Mesenchymal stem cell (in vitro differentiated cells and primary cell): ENCODE measurements around the gene C1orf174.

ENCODE experiments used
- DNase-seq: peaks from one replicate; pipeline ENCODE4 v3.0.0-alpha.2; 2013
- H2AFZ ChIP-seq: one replicate; pipeline ENCODE4 v1.6.1; 2013; ENCODE audit warnings: low read depth, mild to moderate bottlenecking, control low read depth, inconsistent platforms, low read length, moderate library complexity
- H2AK5ac ChIP-seq: 2 replicates; pipeline ENCODE4 v1.6.1; 2013; ENCODE audit warnings: low read length, moderate library complexity, mild to moderate bottlenecking, inconsistent platforms; ENCODE audit not compliant: severe bottlenecking
- H2BK120ac ChIP-seq: one replicate; pipeline ENCODE4 v1.6.1; 2013; ENCODE audit warnings: low read depth, mild to moderate bottlenecking, inconsistent platforms, low read length, moderate library complexity
- H2BK12ac ChIP-seq, 2 experiments: one replicate each; pipeline ENCODE4 v1.6.1; 2013; ENCODE audit warnings: inconsistent platforms in 2 of 2, low read length in 2 of 2, mild to moderate bottlenecking in 2 of 2, moderate library complexity in 2 of 2, control low read depth in 1 of 2
- H2BK15ac ChIP-seq: one replicate; pipeline ENCODE4 v1.6.1; 2013; ENCODE audit warnings: mild to moderate bottlenecking, low read depth, inconsistent platforms; ENCODE audit not compliant: poor library complexity, severe bottlenecking
- H2BK5ac ChIP-seq: 2 replicates; pipeline ENCODE4 v1.6.1; 2013; ENCODE audit warnings: low read depth, mild to moderate bottlenecking, low read length, control low read depth, inconsistent platforms; ENCODE audit not compliant: poor library complexity, severe bottlenecking
- H3K14ac ChIP-seq, 2 experiments: one replicate each; pipeline ENCODE4 v1.6.1; 2013; ENCODE audit warnings: inconsistent platforms in 2 of 2, low read length in 2 of 2, control low read depth in 1 of 2, mild to moderate bottlenecking in 1 of 2, moderate library complexity in 1 of 2
- H3K18ac ChIP-seq, 2 experiments: one replicate each; pipeline ENCODE4 v1.6.1; 2013; ENCODE audit warnings: inconsistent platforms in 2 of 2, low read length in 2 of 2, control low read depth in 1 of 2, low read depth in 1 of 2, mild to moderate bottlenecking in 1 of 2
- H3K23ac ChIP-seq, 2 experiments: one replicate each; pipeline ENCODE4 v1.6.1; 2013; ENCODE audit warnings: inconsistent platforms in 2 of 2, low read length in 2 of 2, mild to moderate bottlenecking in 2 of 2, moderate library complexity in 2 of 2, control low read depth in 1 of 2
- H3K27ac ChIP-seq: 2 replicates; pipeline ENCODE4 v1.5.1; 2013; ENCODE audit warnings: mild to moderate bottlenecking, moderate library complexity, low read length, control low read depth, inconsistent platforms; ENCODE audit not compliant: poor library complexity, severe bottlenecking
- H3K27me3 ChIP-seq, 2 experiments: 2 replicates each; pipeline versions ENCODE4 v1.6.1 to v1.7.0; 2013; ENCODE audit warnings: low read length in 2 of 2, mild to moderate bottlenecking in 2 of 2, moderate library complexity in 2 of 2, control low read depth in 1 of 2, inconsistent platforms in 1 of 2; ENCODE audit not compliant: control insufficient read depth in 1 of 2, insufficient read depth in 1 of 2
- H3K36me3 ChIP-seq, 2 experiments: 2 replicates each; pipeline versions ENCODE4 v1.6.1 to v1.7.0; 2013; ENCODE audit warnings: low read length in 2 of 2, control low read depth in 1 of 2, inconsistent platforms in 1 of 2, low read depth in 1 of 2, mild to moderate bottlenecking in 1 of 2; ENCODE audit not compliant: insufficient read depth in 2 of 2, control insufficient read depth in 1 of 2
- H3K4ac ChIP-seq, 2 experiments: one replicate each; pipeline ENCODE4 v1.6.1; 2013; ENCODE audit warnings: inconsistent platforms in 2 of 2, low read length in 2 of 2, mild to moderate bottlenecking in 2 of 2, moderate library complexity in 2 of 2, control low read depth in 1 of 2, low read depth in 1 of 2
- H3K4me1 ChIP-seq: 2 replicates; pipeline ENCODE4 v1.6.1; 2013; ENCODE audit warnings: low read depth, low read length, control low read depth; ENCODE audit not compliant: control insufficient read depth, insufficient read depth
- H3K4me2 ChIP-seq: 2 replicates; pipeline ENCODE4 v1.6.1; 2013; ENCODE audit warnings: low read length, mild to moderate bottlenecking, inconsistent platforms; ENCODE audit not compliant: poor library complexity, severe bottlenecking
- H3K4me3 ChIP-seq, 2 experiments: 2 replicates each; pipeline versions ENCODE4 v1.5.1 to v1.7.0; 2013; ENCODE audit warnings: low read length in 2 of 2, mild to moderate bottlenecking in 2 of 2, control low read depth in 1 of 2, low read depth in 1 of 2; ENCODE audit not compliant: insufficient read depth in 1 of 2
- H3K79me1 ChIP-seq: replicated peaks from 2 replicates; pipeline ENCODE4 v1.6.1; 2013; ENCODE audit warnings: mild to moderate bottlenecking, control low read depth, low read length, inconsistent platforms; ENCODE audit not compliant: poor library complexity, severe bottlenecking
- H3K9ac ChIP-seq: 2 replicates; pipeline ENCODE4 v1.7.0; 2013; ENCODE audit warnings: mild to moderate bottlenecking, low read length, moderate library complexity
- H3K9me3 ChIP-seq: 2 replicates; pipeline ENCODE4 v1.7.0; 2013; ENCODE audit warnings: mild to moderate bottlenecking, low read length; ENCODE audit not compliant: control insufficient read depth
- H4K8ac ChIP-seq: one replicate; pipeline ENCODE4 v1.6.1; 2013; ENCODE audit warnings: inconsistent platforms, mild to moderate bottlenecking, low read length, moderate library complexity
- H4K91ac ChIP-seq: one replicate; pipeline ENCODE4 v1.6.1; 2013; ENCODE audit warnings: mild to moderate bottlenecking, low read length, inconsistent platforms
- WGBS: methylation state at CpG from one replicate; pipeline ENCODE4 v1.1.7; 2013; ENCODE audit warnings: mixed read lengths; 5-methylcytosine and 5-hydroxymethylcytosine counted together

C1orf174 gene

GRCh38 chr1:3851292-3851691 is 48.8 kb downstream of the C1orf174 start:
- 98% methylated on average over 5 of the region's 6 CpGs for WGBS
- Histone ChIP-seq H3K4me2 (no peak overlapping the region), H2BK15ac (no peak overlapping the region), H3K18ac (no peak overlapping the region), H2BK5ac (no peak overlapping the region), H2AFZ (no peak overlapping the region), H3K14ac (no peak overlapping the region), H2BK120ac (no peak overlapping the region), H2AK5ac (no peak overlapping the region), H3K36me3 (peaks cover 26 to 50% of the 10 kb centered on the region in 2 experiments), H3K4ac (no peak overlapping the region), H4K91ac (no peak overlapping the region), H4K8ac (no peak overlapping the region), H3K79me1 (peaks cover 33% of the 10 kb centered on the region), H3K4me1 (peaks cover 7% of the 10 kb centered on the region), H3K9ac (no peak overlapping the region), H3K4me3 (no peak overlapping the region), H3K27ac (no peak overlapping the region), H3K27me3 (no peaks in the 10 kb centered on the region), H3K9me3 (no peaks in the 10 kb centered on the region), H3K23ac (no peak overlapping the region), H2BK12ac (no peak overlapping the region)
- no peak for DNase-seq

- WGBS, result 78% methylated on average over 11 of the region's 12 CpGs
- Histone ChIP-seq H3K4me2 (no peak overlapping the region), H2AFZ (no peak overlapping the region), H3K4me1 (peaks cover 4% of the 10 kb centered on the region), H3K9ac (no peak overlapping the region), H4K91ac (no peak overlapping the region), H3K36me3 (peaks cover 29 to 53% of the 10 kb centered on the region in 2 experiments), H2AK5ac (no peak overlapping the region), H2BK15ac (no peak overlapping the region), H3K23ac (no peak overlapping the region), H3K27me3 (no peaks in the 10 kb centered on the region), H3K9me3 (no peaks in the 10 kb centered on the region), H3K18ac (no peak overlapping the region), H2BK12ac (no peak overlapping the region), H3K4me3 (no peak overlapping the region), H4K8ac (no peak overlapping the region), H2BK5ac (no peak overlapping the region), H3K79me1 (peaks cover 35% of the 10 kb centered on the region), H3K14ac (no peak overlapping the region), H2BK120ac (no peak overlapping the region), H3K4ac (no peak overlapping the region), H3K27ac (no peak overlapping the region)
- DNase-seq, result no peak
These were observed 49.2 kb downstream of the C1orf174 start for GRCh38 chr1:3850857-3851256.

GRCh38 chr1:3847081-3847480 is 53.0 kb downstream of the C1orf174 start:
- Histone ChIP-seq H3K14ac (no peak overlapping the region), H3K4ac (no peak overlapping the region), H2BK12ac (no peak overlapping the region), H2BK5ac (no peak overlapping the region), H3K36me3 (peaks cover 43 to 75% of the 10 kb centered on the region in 2 experiments), H3K4me1 (no peaks in the 10 kb centered on the region), H3K9ac (no peak overlapping the region), H3K4me2 (no peak overlapping the region), H2BK15ac (no peak overlapping the region), H3K18ac (no peak overlapping the region), H2BK120ac (no peak overlapping the region), H3K79me1 (peaks cover 24% of the 10 kb centered on the region), H3K27me3 (no peaks in the 10 kb centered on the region), H3K23ac (no peak overlapping the region), H3K27ac (no peak overlapping the region), H3K4me3 (no peak overlapping the region), H2AFZ (no peak overlapping the region), H4K91ac (no peak overlapping the region), H4K8ac (no peak overlapping the region), H2AK5ac (no peak overlapping the region), H3K9me3 (no peaks in the 10 kb centered on the region)
- WGBS, result 68% methylated on average over 6 of the region's 6 CpGs
- no peak for DNase-seq

GRCh38 chr1:3846541-3846940 is 53.5 kb downstream of the C1orf174 start:
- Histone ChIP-seq H2AFZ (no peak overlapping the region), H2BK120ac (no peak overlapping the region), H3K36me3 (peaks cover 44 to 74% of the 10 kb centered on the region in 2 experiments), H2BK15ac (no peak overlapping the region), H2AK5ac (no peak overlapping the region), H2BK5ac (no peak overlapping the region), H3K14ac (no peak overlapping the region), H3K4me2 (no peak overlapping the region), H3K23ac (no peak overlapping the region), H3K4ac (no peak overlapping the region), H3K18ac (no peak overlapping the region), H3K27ac (no peak overlapping the region), H3K79me1 (peaks cover 19% of the 10 kb centered on the region), H2BK12ac (no peak overlapping the region), H3K9ac (no peak overlapping the region), H3K4me1 (no peaks in the 10 kb centered on the region), H4K91ac (no peak overlapping the region), H3K9me3 (no peaks in the 10 kb centered on the region), H3K4me3 (no peak overlapping the region), H4K8ac (no peak overlapping the region), H3K27me3 (no peaks in the 10 kb centered on the region)
- 96% methylated on average over 3 of the region's 3 CpGs for WGBS
- no peak for DNase-seq
